ENCODE measurements around the gene CACNA2D4.
"Not testable (repeated sequence)": the region's sequence is repeated elsewhere in the genome, so short reads cannot be mapped to it uniquely, and the experiment has no call there.

The CACNA2D4 gene

GRCh38 chr12:1829306-1829900 is 89.0 kb downstream of the CACNA2D4 start:
- DNase-seq, result no peak

GRCh38 chr12:1828856-1829255 is 89.6 kb downstream of the CACNA2D4 start:
- DNase-seq, result no peak

- DNase-seq, result no peak
Measured at GRCh38 chr12:1827826-1828805, 90.3 kb downstream of the CACNA2D4 start.

GRCh38 chr12:1826867-1827705 is 91.4 kb downstream of the CACNA2D4 start:
- no peak for DNase-seq

- DNase-seq, result no peak
Measured at GRCh38 chr12:1826401-1826800, 92.1 kb downstream of the CACNA2D4 start.

GRCh38 chr12:1825382-1826102 is 92.9 kb downstream of the CACNA2D4 start:
- no peak for DNase-seq

- DNase-seq, result no peak
Measured at GRCh38 chr12:1823237-1823636, 95.2 kb downstream of the CACNA2D4 start.

- DNase-seq, result no peak
Measured at GRCh38 chr12:1822699-1823098, 95.8 kb downstream of the CACNA2D4 start.

- peak; percentile 50 for DNase-seq
Measured at GRCh38 chr12:1821805-1822204, 96.6 kb downstream of the CACNA2D4 start.

- DNase-seq, result no peak
Measured at GRCh38 chr12:1820896-1821291, 97.6 kb downstream of the CACNA2D4 start.

- no peak for DNase-seq
Measured at GRCh38 chr12:1820191-1820895, 98.1 kb downstream of the CACNA2D4 start, which contains the start of gene LRTM2. Gene LRTM2, plus strand, starts transcription at chr12:1820565. Its CDS starts 7,584 bp downstream, at chr12:1828149.

- DNase-seq, result peak; percentile 79
Measured at GRCh38 chr12:1819571-1819970, 98.9 kb downstream of the CACNA2D4 start.

- DNase-seq, result no peak
Measured at GRCh38 chr12:1819050-1819449, 99.4 kb downstream of the CACNA2D4 start.

GRCh38 chr12:1817928-1818327 is 100.5 kb downstream of the CACNA2D4 start:
- DNase-seq, result not testable (repeated sequence)

GRCh38 chr12:1816730-1817348 is 101.6 kb downstream of the CACNA2D4 start:
- DNase-seq, result no peak

- peak; percentile 35 for DNase-seq
Measured at GRCh38 chr12:1815814-1816729, 102.4 kb downstream of the CACNA2D4 start.

- no peak for DNase-seq
Measured at GRCh38 chr12:1815108-1815507, 103.3 kb downstream of the CACNA2D4 start.

- no peak for DNase-seq
Measured at GRCh38 chr12:1814266-1814665, 104.2 kb downstream of the CACNA2D4 start.

- peak; percentile 44 for DNase-seq
Measured at GRCh38 chr12:1812650-1813302, 105.7 kb downstream of the CACNA2D4 start.

GRCh38 chr12:1811948-1812291 is 106.5 kb downstream of the CACNA2D4 start:
- no peak for DNase-seq
